Smooth muscle cell of bladder (primary cell): Measurements from ENCODE around the gene DNAJC19. TPM values are rescaled to one million over a fixed set of nuclear protein-coding genes. Genes with fewer than 3 reads are reported as not detected.

Experiments
- total RNA-seq: library from RNA; depleted of rRNA; stranded (reverse); fragments of >200 nt; gene quantifications from 2 replicates; pipeline ENCODE4 v1.2.3, GENCODE V29; 2014

Gene DNAJC19
- 27.0 and 27.8 TPM in 2 replicates for total RNA-seq

GRCh38 chr3:180989291-180990163, at the start of gene DNAJC19:
Gene DNAJC19 (minus strand): TSS chr3:180989736. CDS start chr3:180989602, 134 bp downstream.

Other genes with a start within 250 kb of the DNAJC19 start
- gene FXR1, start 77.1 kb downstream of the DNAJC19 start, total RNA-seq, result 216 and 259 TPM in 2 replicates